Fibroblast of skin of right quadriceps (primary cell): ENCODE measurements around the gene CAMK2N1.
"Not testable (repeated sequence)": the region's sequence is repeated elsewhere in the genome, so short reads cannot be mapped to it uniquely, and the experiment has no call there.

Experiments used
- DNase-seq: peaks from one replicate; pipeline ENCODE4 v3.0.0-alpha.2; 2013

The CAMK2N1 gene

GRCh38 chr1:20485527-20486456 is at the start of gene CAMK2N1:
CAMK2N1 (minus strand) TSS chr1:20486210; CDS start chr1:20485379, 831 bp downstream.
- peak; percentile 62 for DNase-seq

DNA sequence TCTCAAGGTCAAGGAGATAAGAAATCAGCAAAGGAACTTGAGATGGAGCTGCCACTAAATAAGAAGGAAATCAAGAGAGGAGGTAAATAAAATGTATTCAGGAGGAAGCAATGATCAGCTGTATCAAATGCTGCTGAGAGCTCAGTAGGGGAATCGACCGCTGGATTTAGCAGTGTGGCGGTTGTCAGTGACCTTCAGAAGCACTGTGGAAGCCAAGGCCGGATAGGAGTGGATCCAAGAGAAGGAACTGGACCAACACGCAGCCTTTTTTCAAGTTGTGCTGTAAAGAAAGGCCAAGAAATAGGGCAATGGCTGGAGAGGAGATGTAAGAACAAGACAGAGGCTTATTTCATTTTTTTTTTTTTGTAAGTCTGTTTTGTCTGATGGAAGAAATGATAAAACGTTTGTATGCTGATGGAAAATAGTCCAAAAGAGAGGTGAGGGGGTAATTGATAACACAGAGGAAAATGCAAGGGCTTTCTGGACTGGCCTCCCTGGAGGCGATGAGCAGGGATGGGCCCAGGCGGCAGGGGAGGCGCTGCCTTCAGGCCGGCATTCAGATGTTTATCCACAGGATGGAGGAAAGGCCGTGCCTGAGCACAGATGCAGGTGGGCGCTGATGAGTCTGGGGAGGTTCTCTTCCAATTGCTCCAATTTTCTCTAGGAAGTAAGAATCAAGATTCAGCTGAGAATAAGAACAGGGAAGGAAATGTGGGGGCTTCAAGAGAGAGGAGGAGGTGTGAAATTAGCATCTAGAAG is 48.8 kb upstream of the CAMK2N1 start:
- no peak for DNase-seq

DNA sequence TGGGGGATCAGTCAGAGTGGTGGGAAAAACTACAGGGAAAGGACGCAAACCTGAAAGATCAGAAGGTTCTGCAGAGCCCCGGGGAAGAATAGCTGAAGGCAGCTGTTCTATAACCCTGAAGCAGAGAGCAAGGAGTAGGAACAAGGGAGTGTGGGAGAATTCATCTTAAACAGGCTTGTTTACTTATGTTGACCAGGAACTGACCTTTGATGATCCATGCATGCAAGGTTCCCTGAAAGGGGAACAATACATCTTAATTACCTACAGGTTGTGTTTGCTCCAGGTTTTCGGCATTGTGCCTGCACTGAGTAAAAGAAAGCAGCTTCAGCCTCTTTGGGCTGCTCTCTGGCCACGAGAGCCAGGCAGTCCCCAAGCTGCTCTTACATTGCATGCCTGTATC is 47.6 kb upstream of the CAMK2N1 start:
- DNase-seq: no peak

GRCh38 chr1:20530901-20531300 is 44.9 kb upstream of the CAMK2N1 start:
- no peak for DNase-seq

- DNase-seq: no peak
These were observed 44.3 kb upstream of the CAMK2N1 start for GRCh38 chr1:20530306-20530705.

- no peak for DNase-seq
These were observed 42.2 kb upstream of the CAMK2N1 start for GRCh38 chr1:20528221-20528620.

DNA sequence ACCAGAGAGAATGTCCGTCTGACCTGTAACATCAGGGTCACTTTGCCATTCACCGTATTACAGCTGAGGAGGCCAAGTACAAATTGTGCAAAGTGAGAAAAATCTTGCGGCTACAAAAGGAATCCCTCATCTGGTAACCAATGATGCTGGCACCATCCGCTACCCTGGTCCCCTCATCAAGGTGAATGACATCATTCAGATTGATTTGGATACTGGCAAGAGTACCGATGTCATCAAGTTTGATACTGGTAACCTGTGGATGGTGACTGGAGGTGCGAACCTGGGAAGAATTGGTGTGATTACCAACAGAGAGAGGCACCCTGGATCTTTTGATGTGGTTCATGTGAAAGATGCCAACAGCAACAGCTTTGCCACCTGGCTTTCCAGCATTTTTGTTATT is 40.3 kb upstream of the CAMK2N1 start:
- no peak for DNase-seq

GRCh38 chr1:20521960-20522861 is 36.2 kb upstream of the CAMK2N1 start:
- DNase-seq: peak; percentile 72

GRCh38 chr1:20519609-20520262 is 33.7 kb upstream of the CAMK2N1 start:
- DNase-seq: not testable (repeated sequence)

- DNase-seq: peak; percentile 37
These were observed 25.8 kb upstream of the CAMK2N1 start for GRCh38 chr1:20511518-20512428.

- DNase-seq: no peak
These were observed 22.4 kb upstream of the CAMK2N1 start for GRCh38 chr1:20508411-20508771.

DNA sequence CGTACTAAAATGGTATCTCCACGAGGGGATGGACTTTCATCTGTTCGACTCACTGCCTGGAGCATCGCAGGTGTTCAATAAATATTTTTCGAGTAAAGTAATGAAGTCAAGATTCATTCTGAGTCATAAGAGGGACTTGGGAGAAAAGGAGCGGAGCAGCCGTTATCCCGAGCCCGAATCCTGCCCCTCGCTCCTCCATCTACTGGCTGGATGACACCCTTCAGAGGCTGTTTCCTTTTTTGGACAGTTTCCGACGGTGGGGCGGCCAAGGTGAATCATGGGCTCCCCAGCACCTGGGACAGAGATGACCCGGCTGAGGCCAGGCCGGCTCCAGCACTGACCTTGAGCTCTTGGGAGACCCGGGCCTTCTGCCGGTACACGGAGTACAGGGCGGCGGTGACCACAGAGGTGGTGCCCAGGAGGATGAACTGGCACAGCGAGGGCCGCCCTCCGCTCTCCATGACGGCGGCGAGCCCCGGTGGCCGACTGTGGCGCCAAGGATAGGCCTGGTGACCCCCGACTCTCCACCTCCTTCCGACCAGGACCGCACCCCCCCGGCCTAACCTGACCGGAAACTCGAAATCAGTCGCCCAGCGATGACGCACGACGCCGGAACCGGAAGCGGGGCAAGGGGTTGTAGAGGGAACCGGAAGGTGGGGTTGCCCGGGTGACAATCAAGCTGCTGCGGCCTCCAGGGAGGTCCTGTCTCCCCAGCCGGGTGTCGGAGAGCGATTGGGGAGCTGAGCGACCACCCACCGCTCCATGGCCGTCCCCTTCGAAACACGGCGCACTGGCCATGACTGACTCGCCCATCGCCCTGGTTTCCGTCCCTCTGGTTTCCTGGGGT is 21.8 kb upstream of the CAMK2N1 start, which contains the start of gene MUL1:
Gene MUL1, minus strand, starts transcription at position 588 of the 847 bp plus-strand sequence. Its CDS starts 127 bp downstream, at position 461.
- DNase-seq: peak; percentile 90

GRCh38 chr1:20507248-20507563 is 21.2 kb upstream of the CAMK2N1 start:
- DNase-seq: no peak

- no peak for DNase-seq
These were observed 19.5 kb upstream of the CAMK2N1 start for GRCh38 chr1:20505488-20505887.

- DNase-seq: no peak
These were observed 14.7 kb upstream of the CAMK2N1 start for GRCh38 chr1:20500716-20501115.

GRCh38 chr1:20499718-20500117 is 13.7 kb upstream of the CAMK2N1 start:
- no peak for DNase-seq

GRCh38 chr1:20499105-20499504 is 13.1 kb upstream of the CAMK2N1 start:
- DNase-seq: no peak

DNA sequence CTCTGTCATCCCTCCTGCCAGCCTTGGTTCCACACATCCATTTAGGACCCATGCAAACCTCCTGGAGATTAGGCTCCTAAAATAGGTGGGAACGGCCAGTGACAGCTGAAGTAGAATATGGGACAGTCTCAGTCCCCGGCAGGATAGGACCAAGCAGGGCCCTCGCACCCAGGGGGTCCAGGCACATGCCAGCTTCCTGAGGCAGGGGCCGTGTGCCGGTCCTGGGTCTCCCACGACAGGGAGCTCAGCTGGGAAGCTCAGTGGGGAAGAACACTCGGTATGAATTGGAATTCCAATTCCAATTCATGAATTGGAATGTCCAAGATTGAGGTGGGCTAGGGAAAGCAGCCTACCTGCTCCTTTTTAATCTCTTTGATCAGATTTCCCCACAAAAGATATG is 12.1 kb upstream of the CAMK2N1 start:
- no peak for DNase-seq

- DNase-seq: no peak
These were observed 11.5 kb upstream of the CAMK2N1 start for GRCh38 chr1:20497506-20497905.

DNA sequence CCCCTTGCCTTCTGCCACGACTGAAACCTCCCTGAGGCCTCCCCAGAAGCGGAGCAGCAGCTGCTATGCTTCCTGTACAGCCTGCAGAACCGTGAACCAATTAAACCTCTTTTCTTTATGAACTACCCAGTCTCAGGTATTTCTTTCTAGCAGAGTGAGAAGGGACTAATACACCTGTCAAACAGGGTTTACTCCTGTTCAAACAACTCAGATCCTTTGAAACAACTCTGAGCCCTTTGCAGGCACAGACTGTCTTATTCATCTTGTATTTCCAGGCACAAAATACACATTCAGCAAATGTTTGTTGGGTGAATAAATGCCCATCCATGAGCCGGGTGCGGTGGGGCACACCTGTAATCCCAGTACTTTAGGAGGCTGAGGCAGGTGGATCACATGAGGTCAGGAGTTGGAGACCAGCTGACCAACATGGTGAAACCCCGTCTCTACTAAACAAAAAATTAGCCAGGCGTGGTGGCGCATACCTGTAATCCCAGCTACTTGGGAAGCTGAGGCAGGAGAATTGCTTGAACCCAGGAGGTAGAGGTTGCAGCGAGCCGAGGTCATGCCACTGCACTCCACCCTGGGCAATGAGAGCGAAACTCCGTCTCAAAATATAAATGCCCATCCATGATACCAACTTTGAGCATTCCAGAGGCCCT is 10.8 kb upstream of the CAMK2N1 start:
- DNase-seq: not testable (repeated sequence)
